PC-9 (cell line): ENCODE measurements around the gene BTAF1.

Experiments
- EZH2 ChIP-seq: fragments of 200-600 bp; sonication (generic); IDR thresholded peaks from 2 replicates; pipeline ENCODE4 v1.8.0; 2017; ENCODE audit warnings: antibody characterized with exemption, low read depth
- TF ChIP-seq, protein P1 (sequence below): fragments of 200-600 bp; sonication (generic); conservative IDR thresholded peaks from 2 replicates; pipeline ENCODE4 v1.6.1; 2017; ENCODE audit warnings: mixed run types, antibody characterized with exemption, mild to moderate bottlenecking, moderate library complexity

DNA sequence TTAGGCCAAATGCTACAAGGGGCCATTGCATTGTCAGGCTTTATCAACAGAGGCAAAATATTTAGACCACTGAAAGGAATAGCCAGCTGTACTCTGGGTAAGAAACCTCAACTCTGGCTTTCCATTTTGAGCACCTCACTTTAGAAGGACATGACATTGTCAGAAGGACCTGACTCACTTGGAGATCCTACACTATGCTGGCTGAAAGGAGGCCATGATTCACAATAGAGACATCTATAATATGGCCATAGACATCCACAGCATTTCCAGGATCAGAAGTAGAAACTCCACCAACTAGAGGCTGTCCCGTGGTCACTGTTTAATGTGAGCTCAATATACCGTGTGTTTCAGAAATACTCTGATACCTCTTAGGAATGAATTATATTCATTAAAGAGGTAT lies 140.9 kb downstream of the BTAF1 start:
- TF ChIP-seq, protein P1, sequence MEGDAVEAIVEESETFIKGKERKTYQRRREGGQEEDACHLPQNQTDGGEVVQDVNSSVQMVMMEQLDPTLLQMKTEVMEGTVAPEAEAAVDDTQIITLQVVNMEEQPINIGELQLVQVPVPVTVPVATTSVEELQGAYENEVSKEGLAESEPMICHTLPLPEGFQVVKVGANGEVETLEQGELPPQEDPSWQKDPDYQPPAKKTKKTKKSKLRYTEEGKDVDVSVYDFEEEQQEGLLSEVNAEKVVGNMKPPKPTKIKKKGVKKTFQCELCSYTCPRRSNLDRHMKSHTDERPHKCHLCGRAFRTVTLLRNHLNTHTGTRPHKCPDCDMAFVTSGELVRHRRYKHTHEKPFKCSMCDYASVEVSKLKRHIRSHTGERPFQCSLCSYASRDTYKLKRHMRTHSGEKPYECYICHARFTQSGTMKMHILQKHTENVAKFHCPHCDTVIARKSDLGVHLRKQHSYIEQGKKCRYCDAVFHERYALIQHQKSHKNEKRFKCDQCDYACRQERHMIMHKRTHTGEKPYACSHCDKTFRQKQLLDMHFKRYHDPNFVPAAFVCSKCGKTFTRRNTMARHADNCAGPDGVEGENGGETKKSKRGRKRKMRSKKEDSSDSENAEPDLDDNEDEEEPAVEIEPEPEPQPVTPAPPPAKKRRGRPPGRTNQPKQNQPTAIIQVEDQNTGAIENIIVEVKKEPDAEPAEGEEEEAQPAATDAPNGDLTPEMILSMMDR, result no peak
- no peak for TF ChIP-seq EZH2
